ENCODE results near the gene GARNL3.

GARNL3 gene

GRCh38 chr9:127388037-127388855 lies 123.7 kb downstream of the GARNL3 start:
- DNase-seq (ENCODE audit: low read depth), result peak; percentile 71

GRCh38 chr9:127388856-127389238 lies 124.3 kb downstream of the GARNL3 start:
- no peak for DNase-seq (ENCODE audit: low read depth)

DNA sequence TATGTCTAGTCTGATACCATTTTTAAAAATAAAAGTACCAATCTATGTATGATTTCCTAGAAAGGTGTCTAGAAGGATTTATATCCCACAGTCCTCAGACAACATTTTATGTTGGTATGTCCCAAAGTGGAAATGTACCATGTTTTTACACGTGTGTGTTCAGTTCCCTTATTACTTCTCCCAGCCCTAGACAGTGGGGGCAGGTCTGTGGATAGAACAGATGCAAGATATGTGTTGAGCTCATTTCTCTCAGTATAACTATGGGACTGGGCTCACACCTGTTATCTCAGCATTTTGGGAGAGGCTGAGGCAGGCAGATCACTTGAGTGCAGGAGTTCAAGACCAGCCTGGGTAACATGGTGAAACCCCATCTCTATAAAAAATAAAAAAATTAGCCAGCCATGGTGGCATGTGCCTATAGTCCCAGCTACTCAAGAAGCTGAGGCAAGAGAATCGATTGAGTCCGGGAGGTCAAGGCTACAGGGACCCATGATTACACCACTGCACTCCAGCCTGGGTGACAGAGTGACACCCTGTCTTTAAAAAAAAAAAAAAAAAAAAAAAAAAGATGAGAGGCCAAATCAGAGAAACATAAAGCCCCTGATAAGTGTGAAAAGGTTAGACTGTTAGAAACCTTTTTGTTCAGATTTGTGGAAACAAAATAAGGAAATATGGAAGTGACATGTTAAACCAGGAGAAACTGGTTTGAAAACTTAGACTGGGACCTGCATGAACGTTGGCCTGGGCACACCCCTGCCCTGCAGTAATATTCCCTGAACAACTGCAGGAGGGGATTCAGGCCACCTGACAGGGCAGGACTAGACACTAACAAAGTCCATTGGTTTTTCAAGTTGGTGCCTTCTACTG lies 125.0 kb downstream of the GARNL3 start:
- DNase-seq (ENCODE audit: low read depth), result no peak

- DNase-seq (ENCODE audit: low read depth), result no peak
These were observed 125.6 kb downstream of the GARNL3 start for GRCh38 chr9:127390248-127390545.

DNA sequence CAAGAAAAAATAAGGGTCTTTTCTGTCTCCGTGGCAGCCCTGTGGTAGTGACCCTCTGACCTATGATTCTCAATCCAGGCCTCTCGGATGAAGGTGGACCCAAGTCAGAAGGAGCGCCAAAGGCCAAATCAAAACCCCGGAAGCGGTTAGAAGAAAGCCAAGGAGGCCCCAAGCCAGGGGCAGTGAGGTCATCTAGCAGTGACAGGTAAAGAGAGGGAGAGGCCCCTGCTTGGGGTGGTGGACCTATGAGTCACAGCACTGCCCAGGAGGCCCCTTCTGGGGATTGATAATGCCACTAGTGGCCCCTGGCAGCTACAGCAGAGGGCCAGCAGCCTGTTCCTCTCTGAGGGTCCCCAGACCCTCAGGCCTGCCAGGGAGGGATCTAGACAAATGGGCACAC lies 126.0 kb downstream of the GARNL3 start:
- DNase-seq (ENCODE audit: low read depth), result no peak

- DNase-seq (ENCODE audit: low read depth), result no peak
These were observed 127.6 kb downstream of the GARNL3 start for GRCh38 chr9:127392166-127392565.

DNA sequence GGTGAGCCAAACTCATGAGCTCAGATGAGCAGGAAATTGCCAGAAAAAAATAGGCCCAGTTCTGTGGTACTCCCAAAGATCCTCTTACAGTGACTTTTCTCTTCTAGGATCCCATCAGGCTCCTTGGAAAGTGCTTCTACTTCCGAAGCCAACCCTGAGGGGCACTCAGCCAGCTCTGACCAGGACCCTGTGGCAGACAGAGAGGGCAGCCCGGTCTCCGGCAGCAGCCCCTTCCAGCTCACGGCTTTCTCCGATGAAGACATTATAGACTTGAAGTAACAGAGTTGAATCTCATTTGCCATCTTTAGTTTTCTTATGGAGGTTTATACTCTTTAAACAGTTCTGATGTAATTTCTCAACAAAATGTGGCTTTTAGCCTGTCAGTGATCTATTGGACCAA lies 128.4 kb downstream of the GARNL3 start:
- DNase-seq (ENCODE audit: low read depth), result no peak

- no peak for DNase-seq (ENCODE audit: low read depth)
These were observed 129.1 kb downstream of the GARNL3 start for GRCh38 chr9:127393645-127394044.

GRCh38 chr9:127395497-127396252 lies 131.1 kb downstream of the GARNL3 start:
- DNase-seq (ENCODE audit: low read depth), result no peak

DNA sequence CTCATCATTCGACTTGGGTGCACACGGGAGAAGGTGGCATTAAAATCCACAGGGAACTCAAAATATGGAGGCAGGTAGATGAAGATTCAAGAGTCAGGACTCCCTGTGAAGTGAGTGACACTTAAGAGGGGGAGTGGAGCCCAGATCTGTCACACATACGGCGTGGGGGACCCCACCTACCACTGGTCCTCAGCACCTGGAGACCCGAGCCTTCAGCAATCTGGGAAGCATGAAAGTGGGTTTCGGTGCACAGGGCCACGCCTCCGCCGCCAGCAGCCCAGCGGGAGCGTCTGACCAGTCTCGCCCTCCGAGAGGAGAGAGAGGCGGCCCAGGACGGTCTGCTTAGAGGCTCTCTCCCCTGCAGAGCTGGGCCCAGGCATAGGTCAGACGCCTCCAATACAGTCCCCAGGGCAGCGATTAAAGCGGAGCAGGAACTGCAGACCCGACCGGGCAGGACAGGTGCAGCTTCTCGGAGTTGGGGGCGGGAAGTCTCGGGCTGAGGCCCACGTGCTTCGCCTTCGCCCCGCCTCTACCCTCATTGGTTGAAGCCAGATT lies 131.8 kb downstream of the GARNL3 start:
- no peak for DNase-seq (ENCODE audit: low read depth)

GRCh38 chr9:127396808-127397645 lies 132.5 kb downstream of the GARNL3 start, which contains the start of gene SLC2A8:
TSS of gene SLC2A8 (plus strand) at chr9:127397169. CDS start at chr9:127397231, 62 bp downstream.
- peak; percentile 80 for DNase-seq (ENCODE audit: low read depth)

DNA sequence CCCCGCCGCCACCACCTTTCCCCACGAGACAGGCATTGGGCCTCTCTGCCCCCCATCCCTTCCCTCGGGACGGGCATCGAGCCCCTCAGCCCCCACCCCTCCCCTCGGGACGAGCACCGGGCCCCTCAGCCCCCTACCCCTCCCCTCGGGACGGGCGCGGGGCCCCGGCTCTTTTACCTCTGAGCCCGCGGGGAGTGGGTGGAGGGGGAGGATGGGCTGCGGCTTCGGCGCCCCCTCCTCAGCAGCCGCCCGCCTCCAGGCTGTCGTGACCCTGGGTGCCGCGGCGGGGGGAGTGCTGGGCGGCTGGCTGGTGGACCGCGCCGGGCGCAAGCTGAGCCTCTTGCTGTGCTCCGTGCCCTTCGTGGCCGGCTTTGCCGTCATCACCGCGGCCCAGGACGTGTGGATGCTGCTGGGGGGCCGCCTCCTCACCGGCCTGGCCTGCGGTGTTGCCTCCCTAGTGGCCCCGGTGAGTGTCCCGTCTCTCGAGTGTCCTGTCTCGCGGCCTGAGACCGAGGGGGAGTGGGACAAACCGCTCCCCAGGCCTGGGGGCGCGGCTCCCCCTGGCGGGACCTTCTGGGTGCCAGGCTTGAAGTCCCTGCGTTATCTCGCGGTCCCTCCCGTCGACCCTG lies 133.2 kb downstream of the GARNL3 start:
- no peak for DNase-seq (ENCODE audit: low read depth)

DNA sequence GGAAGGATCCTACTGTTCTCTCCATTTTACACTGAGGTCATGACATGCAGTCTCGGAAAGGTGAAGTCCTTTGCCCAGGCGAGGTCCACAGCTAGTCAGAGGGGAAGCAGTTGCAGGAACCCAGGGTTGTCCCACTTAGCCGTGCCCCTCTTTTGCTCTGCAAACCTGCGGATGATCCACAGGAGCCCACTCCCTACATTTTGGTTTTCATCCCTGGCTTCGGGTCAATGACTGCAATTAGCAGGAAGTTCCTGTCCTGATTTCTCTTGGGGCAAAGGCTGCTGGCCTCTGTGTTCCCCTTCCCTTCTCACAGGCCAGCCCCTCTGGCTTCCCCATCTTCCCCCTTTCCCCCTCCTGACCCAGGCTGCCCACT lies 133.7 kb downstream of the GARNL3 start:
- DNase-seq (ENCODE audit: low read depth), result no peak

GRCh38 chr9:127398715-127399400 lies 134.3 kb downstream of the GARNL3 start:
- DNase-seq (ENCODE audit: low read depth), result no peak

DNA sequence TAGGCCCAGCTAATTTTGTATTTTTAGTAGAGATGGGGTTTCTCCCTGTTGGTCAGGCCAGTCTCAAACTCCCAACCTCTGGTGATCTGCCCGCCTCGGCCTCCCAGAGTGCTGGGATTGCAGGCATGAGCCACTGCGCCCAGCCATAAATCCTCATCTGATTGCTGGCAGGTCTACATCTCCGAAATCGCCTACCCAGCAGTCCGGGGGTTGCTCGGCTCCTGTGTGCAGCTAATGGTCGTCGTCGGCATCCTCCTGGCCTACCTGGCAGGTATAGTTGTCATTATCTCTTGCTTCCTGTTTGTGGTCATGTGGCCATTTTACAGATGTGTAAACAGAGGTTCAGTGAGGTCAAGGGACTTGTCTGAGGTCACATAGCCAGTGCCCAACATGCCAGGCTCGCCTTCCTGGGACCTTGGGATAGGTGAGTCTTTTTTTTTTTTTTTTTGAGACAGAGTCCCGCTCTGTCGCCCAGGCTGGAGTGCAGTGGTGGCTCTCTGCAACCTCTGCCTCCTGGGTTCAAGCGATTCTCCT lies 135.2 kb downstream of the GARNL3 start:
- no peak for DNase-seq (ENCODE audit: low read depth)

DNA sequence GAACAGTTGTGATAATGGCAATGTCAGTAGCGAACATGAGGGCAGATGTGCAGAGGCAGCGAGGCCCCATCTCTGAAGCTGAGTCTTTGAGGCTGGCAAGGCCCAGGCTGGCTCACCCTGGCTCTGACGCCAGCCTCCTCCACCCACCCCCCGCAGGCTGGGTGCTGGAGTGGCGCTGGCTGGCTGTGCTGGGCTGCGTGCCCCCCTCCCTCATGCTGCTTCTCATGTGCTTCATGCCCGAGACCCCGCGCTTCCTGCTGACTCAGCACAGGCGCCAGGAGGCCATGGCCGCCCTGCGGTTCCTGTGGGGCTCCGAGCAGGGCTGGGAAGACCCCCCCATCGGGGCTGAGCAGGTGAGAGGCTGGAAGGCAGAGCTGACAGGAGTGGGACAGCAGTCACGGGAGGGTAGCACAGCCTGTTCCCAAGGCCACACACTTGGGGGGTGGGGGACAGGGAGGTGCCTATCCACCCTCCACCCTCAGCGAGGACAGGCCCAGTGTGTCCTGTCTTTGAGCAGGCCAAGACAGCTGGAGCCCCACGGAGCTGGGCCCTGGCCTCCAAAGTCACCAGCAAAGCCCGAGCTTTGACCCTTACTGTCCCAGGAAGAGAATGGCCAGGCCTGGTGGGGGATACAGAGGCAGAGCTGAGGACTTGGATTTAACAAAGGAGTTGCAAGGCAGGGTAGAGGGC lies 138.0 kb downstream of the GARNL3 start:
- DNase-seq (ENCODE audit: low read depth), result no peak

DNA sequence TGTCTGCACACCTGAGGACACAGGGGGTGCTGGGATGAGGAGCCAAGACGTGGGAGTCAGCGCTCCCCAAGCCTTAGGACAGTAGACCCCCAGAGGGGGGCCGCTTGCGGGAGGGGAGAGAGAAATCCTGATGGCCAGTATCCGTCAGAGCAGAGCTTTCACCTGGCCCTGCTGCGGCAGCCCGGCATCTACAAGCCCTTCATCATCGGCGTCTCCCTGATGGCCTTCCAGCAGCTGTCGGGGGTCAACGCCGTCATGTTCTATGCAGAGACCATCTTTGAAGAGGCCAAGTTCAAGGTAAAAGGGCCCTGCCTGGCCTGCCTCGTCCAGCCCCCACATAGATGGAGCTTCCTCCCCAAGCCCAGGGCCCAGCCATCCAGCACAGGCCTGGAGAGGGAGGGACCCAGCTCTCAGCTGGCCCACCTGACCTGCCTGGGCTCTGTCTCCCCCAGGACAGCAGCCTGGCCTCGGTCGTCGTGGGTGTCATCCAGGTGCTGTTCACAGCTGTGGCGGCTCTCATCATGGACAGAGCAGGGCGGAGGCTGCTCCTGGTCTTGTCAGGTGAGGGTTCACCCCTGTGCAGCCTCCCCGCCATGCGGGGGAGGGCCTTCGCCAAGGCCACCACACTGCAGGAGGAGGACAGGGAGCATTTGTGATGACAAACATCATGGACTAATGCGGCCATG lies 139.1 kb downstream of the GARNL3 start:
- no peak for DNase-seq (ENCODE audit: low read depth)

- DNase-seq (ENCODE audit: low read depth), result no peak
These were observed 140.1 kb downstream of the GARNL3 start for GRCh38 chr9:127404631-127405030.
